SHP77 (cell line): Measurements from ENCODE around the gene KRTAP5-5.
"Not testable (repeated sequence)": the region's sequence is repeated elsewhere in the genome, so short reads cannot be mapped to it uniquely, and the experiment has no call there.

Source experiments
- DNase-seq, 2 experiments: peaks; one replicate each; lab custom pipeline; 2025; lab: John Stamatoyannopoulos, UW

Gene KRTAP5-5

DNA sequence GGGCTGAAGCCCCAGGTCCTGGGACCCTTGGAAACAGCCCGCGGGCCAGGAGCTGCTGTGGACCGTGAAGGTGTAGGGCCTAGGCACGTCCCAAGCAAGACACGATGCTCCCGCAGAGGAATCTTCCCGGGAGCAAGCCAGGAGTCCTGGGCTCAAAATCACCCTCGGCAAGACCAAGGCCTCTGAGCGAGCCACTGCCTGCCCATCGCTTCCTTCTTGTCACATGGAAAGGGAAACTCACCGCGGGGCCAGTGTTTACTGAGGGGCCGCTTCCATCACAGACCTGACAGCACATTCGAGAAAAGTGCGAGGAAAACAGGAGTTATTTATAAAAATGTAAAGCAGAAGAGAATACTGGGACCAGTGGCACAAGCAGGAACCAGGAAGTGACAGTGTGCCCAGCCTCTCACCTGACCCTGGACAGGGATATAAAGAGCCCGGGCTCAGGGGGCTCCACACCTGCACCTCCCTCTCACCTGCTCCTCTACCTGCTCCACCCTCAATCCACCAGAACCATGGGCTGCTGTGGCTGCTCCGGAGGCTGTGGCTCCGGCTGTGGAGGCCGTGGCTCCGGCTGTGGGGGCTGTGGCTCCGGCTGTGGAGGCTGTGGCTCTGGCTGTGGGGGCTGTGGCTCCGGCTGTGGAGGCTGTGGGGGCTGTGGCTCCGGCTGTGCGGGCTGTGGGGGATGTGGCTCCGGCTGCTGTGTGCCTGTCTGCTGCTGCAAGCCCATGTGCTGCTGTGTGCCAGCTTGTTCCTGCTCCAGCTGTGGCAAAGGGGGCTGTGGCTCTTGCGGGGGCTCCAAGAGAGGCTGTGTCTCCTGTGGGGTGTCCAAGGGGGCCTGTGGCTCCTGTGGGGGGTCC is at the start of gene KRTAP5-5:
Gene KRTAP5-5, plus strand, starts transcription at position 450 of the 860 bp plus-strand sequence. Its CDS starts 66 bp downstream, at position 516.
- no peak for DNase-seq

DNA sequence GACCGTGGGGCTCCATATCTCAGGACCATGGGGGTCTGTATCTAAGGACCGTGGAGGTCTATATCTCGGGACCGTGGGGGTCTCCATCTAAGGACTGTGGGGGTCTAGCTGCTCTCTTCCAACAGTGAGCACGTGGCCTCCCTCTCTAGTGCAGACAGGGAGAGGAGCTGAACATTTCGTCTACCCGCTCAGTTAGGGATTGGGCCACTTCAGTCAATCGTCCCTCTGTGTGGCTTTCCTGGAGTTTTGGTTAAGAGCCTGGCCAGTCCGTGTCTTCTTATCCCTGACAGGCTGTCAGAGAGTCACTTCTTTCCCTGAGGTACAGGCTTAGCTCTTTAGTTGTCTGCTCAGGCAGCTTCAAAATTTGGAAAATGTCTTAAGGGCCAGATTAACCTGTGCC is 47.6 kb upstream of the KRTAP5-5 start:
- DNase-seq, result no peak

GRCh38 chr11:1582909-1583308 is 46.7 kb upstream of the KRTAP5-5 start:
- DNase-seq, result not testable (repeated sequence)

DNA sequence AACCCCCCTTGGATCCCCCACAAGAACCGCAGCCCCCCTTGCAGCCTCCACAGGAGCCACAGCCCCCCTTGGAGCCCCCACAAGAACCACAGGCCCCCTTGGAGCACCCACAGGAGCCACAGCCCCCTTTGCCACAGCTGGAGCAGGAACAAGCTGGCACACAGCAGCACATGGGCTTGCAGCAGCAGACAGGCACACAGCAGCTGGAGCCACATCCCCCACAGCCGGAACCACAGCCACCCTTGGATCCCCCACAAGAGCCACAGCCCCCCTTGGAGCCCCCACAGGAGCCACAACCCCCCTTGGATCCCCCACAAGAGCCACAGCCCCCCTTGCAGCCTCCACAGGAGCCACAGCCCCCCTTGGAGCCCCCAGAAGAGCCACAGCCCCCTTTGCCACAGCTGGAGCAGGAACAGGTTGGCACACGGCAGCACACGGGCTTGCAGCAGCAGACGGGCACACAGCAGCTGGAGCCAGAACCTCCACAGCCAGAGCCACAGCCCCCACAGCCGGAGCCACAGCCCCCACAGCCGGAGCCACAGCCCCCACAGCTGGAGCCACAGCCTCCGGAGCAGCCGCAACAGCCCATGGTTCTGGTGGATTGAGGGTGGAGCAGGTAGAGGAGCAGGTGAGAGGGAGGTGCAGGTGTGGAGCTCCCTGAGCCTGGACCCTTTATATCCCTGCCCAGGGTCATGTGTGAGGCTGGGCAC is 44.8 kb upstream of the KRTAP5-5 start, which contains the start of gene KRTAP5-1:
Gene KRTAP5-1, minus strand, starts transcription at position 623 of the 710 bp plus-strand sequence. Its CDS starts 34 bp downstream, at position 589.
- not testable (repeated sequence) for DNase-seq

GRCh38 chr11:1586699-1587098 is 42.9 kb upstream of the KRTAP5-5 start:
- DNase-seq, result no peak

- not testable (repeated sequence) for DNase-seq
Measured at GRCh38 chr11:1589191-1589963, 40.2 kb upstream of the KRTAP5-5 start.

- DNase-seq, result no peak
Measured at GRCh38 chr11:1589996-1590395, 39.6 kb upstream of the KRTAP5-5 start.

DNA sequence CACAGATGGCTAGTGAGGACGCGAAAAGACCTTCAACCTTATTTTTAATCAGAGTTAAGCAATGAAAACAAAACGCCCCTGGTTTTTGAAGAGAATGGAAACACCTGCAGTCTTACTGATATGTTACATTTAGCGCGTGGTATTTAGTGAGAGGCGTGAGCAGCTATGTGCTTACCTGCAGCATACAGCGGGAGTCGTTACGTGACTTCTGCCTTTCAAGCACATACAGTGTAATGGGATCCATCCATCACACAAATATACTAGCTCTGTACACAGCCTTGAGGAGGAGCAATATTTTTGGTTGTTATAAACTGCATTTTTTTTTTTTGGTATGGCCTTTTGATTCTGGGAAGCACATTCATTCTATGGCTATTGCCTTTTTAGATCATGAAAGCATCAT is 36.9 kb upstream of the KRTAP5-5 start:
- no peak for DNase-seq

DNA sequence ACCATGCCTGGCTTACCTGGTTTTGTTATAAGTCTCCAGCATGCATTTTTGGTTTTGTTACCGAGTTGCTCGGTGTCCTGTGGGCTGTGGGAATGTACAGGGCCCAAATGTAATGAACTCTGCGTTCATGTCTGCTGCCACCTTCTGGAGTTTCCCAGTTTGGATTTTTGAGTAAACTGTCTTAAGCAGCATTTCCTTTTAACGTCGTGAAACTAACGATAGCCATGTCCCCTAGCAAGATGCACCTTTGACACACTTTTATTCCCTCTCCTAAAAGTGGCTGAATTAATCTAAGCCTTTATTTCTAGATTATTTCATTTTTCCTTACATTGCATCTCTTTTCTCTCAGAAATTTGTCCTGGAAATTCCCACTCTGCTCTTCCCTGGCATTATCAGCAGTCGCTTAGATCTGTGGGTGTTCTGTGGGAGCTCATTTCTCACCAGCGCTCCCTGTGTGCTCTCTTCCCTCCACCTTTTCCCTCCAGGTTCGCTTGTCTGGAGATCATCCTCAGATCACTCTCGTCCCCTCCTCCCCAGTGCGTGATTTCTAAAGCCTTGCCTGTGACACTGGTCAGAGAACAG is 33.5 kb upstream of the KRTAP5-5 start:
- DNase-seq, result not testable (repeated sequence)

- not testable (repeated sequence) for DNase-seq
Measured at GRCh38 chr11:1596576-1597121, 32.9 kb upstream of the KRTAP5-5 start.

GRCh38 chr11:1597331-1597993 is 32.1 kb upstream of the KRTAP5-5 start:
- DNase-seq, result no peak

GRCh38 chr11:1597994-1598380 is 31.6 kb upstream of the KRTAP5-5 start, which contains the start of gene KRTAP5-2:
Gene KRTAP5-2 (minus strand): TSS chr11:1598294. CDS start chr11:1598250, 44 bp downstream.
- DNase-seq, result no peak

GRCh38 chr11:1598406-1598805 is 31.2 kb upstream of the KRTAP5-5 start:
- not testable (repeated sequence) for DNase-seq

DNA sequence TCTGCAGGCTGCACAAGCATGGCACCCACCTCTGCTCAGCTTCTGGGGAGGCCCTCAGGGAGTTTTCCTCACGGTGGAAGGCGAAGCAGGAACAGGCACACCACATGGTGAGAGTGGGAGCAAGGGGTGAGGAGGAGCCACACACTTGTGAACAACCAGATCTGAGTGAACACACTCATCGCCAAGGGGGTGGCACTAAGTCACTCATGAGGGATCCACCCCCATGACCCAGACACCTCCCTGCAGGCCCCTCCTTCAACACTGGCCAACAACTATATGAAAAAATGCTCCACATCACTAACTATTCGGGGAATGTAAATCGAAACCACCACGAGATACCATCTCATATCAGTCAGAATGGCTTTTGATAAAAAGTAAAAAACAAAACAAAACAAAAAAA is 30.8 kb upstream of the KRTAP5-5 start:
- DNase-seq, result no peak

DNA sequence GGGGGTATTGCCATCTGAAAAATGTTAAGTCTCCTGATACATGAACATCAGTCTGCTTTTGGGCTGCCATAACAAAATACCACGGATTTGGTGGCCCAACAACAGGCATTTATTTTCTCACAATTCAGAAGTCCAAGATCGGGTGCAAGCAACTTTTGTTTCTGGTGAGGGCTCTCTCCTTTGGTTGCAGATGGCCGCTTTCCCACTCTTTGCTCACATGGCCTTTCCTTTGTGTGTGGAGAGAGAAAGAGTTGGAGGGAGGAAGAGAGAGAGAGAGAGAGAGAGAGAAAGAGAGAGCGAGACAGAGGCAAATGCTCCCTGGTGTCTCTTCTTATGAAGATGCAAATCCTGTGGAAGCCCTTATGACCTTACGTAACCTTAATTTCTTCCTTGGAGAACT is 28.9 kb upstream of the KRTAP5-5 start:
- DNase-seq, result no peak

DNA sequence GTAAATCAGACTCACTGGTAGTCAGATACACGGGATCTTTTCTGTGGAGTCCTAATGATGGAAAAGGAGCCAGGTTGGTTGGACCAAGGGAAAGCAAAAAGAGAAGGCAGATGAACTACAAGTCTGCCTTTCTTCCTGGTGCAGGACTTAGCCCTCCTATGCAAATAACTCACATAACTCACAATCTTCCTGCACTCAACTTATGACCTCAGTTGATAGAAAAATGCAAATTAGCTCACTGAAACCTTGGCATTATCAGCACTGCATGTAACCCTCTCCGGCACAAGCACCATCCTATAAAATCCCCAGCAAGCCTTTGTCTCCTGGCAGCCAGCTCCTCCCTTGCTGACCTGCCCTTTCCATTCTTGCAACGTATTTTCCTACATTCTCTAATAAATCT is 27.9 kb upstream of the KRTAP5-5 start:
- DNase-seq, result not testable (repeated sequence)

DNA sequence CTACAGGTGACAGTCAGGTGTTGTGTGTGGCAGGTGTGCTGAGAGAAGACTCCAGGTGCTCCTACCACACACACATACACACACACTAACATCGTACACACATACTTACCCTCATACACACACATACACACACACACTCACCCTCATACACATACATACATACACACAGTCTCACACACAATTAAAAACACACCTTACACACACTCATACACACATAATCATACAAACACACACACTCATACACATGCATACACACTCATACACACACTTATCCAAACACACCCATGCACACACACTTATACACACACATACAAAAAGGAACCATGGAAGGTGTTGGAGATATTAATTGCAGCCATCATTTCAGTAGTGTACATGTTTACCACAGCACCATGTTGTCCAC is 25.9 kb upstream of the KRTAP5-5 start:
- DNase-seq, result no peak

- no peak for DNase-seq
Measured at GRCh38 chr11:1604181-1604580, 25.4 kb upstream of the KRTAP5-5 start.

DNA sequence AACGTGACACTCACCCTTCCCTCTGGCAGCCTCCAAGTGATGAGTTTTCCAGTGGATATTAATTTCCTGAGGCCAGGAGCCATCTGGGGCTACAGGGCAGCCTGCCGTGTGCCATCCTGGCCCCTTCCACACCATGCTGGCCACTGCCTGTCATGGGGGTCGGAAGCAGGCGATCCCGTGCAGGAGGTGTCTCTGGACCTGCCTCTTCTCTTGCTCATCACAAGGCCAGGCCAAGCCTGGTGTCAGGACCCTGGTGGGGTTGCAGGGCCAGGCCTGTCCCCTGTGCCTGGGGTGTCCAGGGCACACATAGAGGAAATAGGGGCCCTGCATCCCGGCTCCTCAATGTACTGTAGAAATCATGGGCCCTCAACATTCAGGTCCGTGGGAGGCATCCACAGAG is 24.9 kb upstream of the KRTAP5-5 start:
- DNase-seq, result no peak

DNA sequence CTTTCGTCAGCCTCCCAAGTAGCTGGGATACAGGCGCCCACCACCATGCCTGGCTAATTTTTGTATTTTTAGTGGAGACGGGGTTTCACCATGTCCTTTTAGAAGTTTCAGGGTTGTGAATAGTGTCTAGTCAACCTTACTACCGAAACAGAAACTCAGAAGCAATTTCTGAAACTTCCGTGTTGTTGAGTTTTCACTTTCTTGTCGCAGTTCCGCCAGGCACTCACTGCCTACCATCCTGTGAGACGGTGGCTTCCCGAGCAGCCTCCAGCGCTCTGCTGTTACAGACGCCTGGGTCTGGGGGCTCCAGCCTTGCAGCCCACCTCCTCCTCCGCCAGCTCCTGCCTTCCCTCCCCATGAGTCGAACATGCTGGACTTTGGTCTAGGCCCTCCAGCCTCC is 23.7 kb upstream of the KRTAP5-5 start:
- DNase-seq, result not testable (repeated sequence)
